Esophagus muscularis mucosa (tissue), 4 donors: ENCODE data around the gene RPS21. TPM values are rescaled to one million over a fixed set of nuclear protein-coding genes. Genes with fewer than 3 reads are reported as not detected.

ENCODE experiments used
- DNase-seq: peaks from one replicate; pipeline ENCODE4 v3.0.0-alpha.2; 2017; ENCODE audit errors: extremely low spot score
- H3K27ac ChIP-seq, 4 donors: fragments of 200-600 bp; sonication (generic); replicated peaks in 1 of 4; 1 replicate in 3 of 4; 2 replicates in 1 of 4; pipeline ENCODE4 v1.5.1; 2016 to 2019; ENCODE audit warnings: mild to moderate bottlenecking in 1 of 4
- H3K27me3 ChIP-seq, 4 donors: fragments of 200-600 bp; sonication (generic); one replicate each; pipeline versions ENCODE4 v1.5.1 to v1.6.0; 2016 to 2019
- H3K36me3 ChIP-seq, 4 donors: fragments of 200-600 bp; sonication (generic); one replicate each; pipeline ENCODE4 v1.5.1; 2016 to 2019
- H3K4me1 ChIP-seq, 4 donors: fragments of 200-600 bp; sonication (generic); one replicate each; pipeline ENCODE4 v1.5.1; 2016 to 2019
- H3K4me3 ChIP-seq, 4 donors: fragments of 200-600 bp; sonication (generic); 1 replicate in 2 of 4; 2 replicates in 2 of 4; pipeline ENCODE4 v1.5.1; 2016 to 2019; ENCODE audit warnings: mild to moderate bottlenecking in 4 of 4, moderate library complexity in 1 of 4
- H3K9me3 ChIP-seq, 4 donors: fragments of 200-600 bp; sonication (generic); 1 replicate in 3 of 4; 2 replicates in 1 of 4; pipeline ENCODE4 v1.5.1; 2016 to 2019
- EP300 ChIP-seq: sonication (generic); formaldehyde crosslinking; IDR thresholded peaks from one replicate; pipeline ENCODE4 v1.6.1; 2017; ENCODE audit warnings: antibody characterized with exemption
- POLR2A ChIP-seq: fragments of 450-650 bp; IDR thresholded peaks from one replicate; pipeline ENCODE4 v1.6.1; 2017; ENCODE audit warnings: antibody characterized with exemption, moderate library complexity, mild to moderate bottlenecking, low read depth
- POLR2AphosphoS5 ChIP-seq, 2 donors: sonication (generic); formaldehyde crosslinking; IDR thresholded peaks; one replicate each; pipeline ENCODE4 v1.6.1; 2017; ENCODE audit warnings: antibody characterized with exemption in 2 of 2
- WGBS: methylation state at CpG from one replicate; pipeline ENCODE4 v1.1.5; 2018; 5-methylcytosine and 5-hydroxymethylcytosine counted together
- intact Hi-C: fragments of 100-400 bp; cut with DNase I; formaldehyde crosslinking; loops from one replicate; pipeline ENCODE4 v1.15.1; 2023
- total RNA-seq, 4 donors: library from RNA; depleted of rRNA; stranded (reverse); fragments of >200 nt; gene quantifications; one replicate each; pipeline versions ENCODE4 v1.1.0 to v1.2.1, GENCODE V29; 2016
- TF ChIP-seq, protein P1 (sequence below), 3 experiments: fragments of 200-600 bp in 2 of 3; fragments of 450-650 bp in 1 of 3; sonication (generic) in 2 of 3; IDR thresholded peaks; one replicate each; pipeline ENCODE4 v1.5.1; 2017 to 2019; ENCODE audit warnings: antibody characterized with exemption in 3 of 3, mild to moderate bottlenecking in 2 of 3, moderate library complexity in 1 of 3

The RPS21 gene
- total RNA-seq, 4 donors from 2014 or later, result 581 to 2,787 (median 1,391) TPM

- WGBS, result 90% methylated on average over 23 of the region's 44 CpGs
- H3K4me1 ChIP-seq, result peaks cover 11 to 17% (median 12%) of the 10 kb centered on the region in 4 donors
- intact Hi-C loops, result no loop called here
- no peak overlapping the region for H3K27ac ChIP-seq
- no peaks in the 10 kb centered on the region for H3K9me3 ChIP-seq
- no peak for DNase-seq
- H3K36me3 ChIP-seq, result peaks cover 3 to 85% (median 82%) of the 10 kb centered on the region in 4 donors
- H3K27me3 ChIP-seq, result no peaks in the 10 kb centered on the region
- no peak for TF ChIP-seq POLR2AphosphoS5 (IDR thresholded peaks at IDR 0.05)
- no peak for TF ChIP-seq EP300
- TF ChIP-seq, protein P1, sequence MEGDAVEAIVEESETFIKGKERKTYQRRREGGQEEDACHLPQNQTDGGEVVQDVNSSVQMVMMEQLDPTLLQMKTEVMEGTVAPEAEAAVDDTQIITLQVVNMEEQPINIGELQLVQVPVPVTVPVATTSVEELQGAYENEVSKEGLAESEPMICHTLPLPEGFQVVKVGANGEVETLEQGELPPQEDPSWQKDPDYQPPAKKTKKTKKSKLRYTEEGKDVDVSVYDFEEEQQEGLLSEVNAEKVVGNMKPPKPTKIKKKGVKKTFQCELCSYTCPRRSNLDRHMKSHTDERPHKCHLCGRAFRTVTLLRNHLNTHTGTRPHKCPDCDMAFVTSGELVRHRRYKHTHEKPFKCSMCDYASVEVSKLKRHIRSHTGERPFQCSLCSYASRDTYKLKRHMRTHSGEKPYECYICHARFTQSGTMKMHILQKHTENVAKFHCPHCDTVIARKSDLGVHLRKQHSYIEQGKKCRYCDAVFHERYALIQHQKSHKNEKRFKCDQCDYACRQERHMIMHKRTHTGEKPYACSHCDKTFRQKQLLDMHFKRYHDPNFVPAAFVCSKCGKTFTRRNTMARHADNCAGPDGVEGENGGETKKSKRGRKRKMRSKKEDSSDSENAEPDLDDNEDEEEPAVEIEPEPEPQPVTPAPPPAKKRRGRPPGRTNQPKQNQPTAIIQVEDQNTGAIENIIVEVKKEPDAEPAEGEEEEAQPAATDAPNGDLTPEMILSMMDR (IDR thresholded peaks at IDR 0.05), result no peak
- no peak for TF ChIP-seq POLR2A
- no peak overlapping the region for H3K4me3 ChIP-seq
These were observed 4.5 kb downstream of the RPS21 start for GRCh38 chr20:62391165-62392076.

GRCh38 chr20:62392077-62392418 is 5.1 kb downstream of the RPS21 start:
- H3K9me3 ChIP-seq, result no peaks in the 10 kb centered on the region
- intact Hi-C loops, result no loop called here
- H3K4me1 ChIP-seq, result peaks cover 11 to 17% (median 11%) of the 10 kb centered on the region in 4 donors
- H3K36me3 ChIP-seq, result peaks cover 3 to 89% (median 82%) of the 10 kb centered on the region in 4 donors
- TF ChIP-seq, protein P1 (IDR thresholded peaks at IDR 0.05), result no peak
- TF ChIP-seq POLR2A (no peak), POLR2AphosphoS5 (IDR thresholded peaks at IDR 0.05) (no peak), EP300 (no peak)
- no peak overlapping the region for H3K4me3 ChIP-seq
- 93% methylated on average over 9 of the region's 10 CpGs for WGBS
- H3K27me3 ChIP-seq, result no peaks in the 10 kb centered on the region
- no peak for DNase-seq
- H3K27ac ChIP-seq, result no peak overlapping the region

GRCh38 chr20:62392621-62393334 is 5.9 kb downstream of the RPS21 start:
- intact Hi-C loops, result no loop called here
- no peak for DNase-seq
- Histone ChIP-seq H3K36me3 (peaks cover 3 to 88% (median 82%) of the 10 kb centered on the region in 4 donors), H3K4me3 (no peak overlapping the region), H3K27me3 (no peaks in the 10 kb centered on the region), H3K9me3 (no peaks in the 10 kb centered on the region), H3K4me1 (peaks cover 5 to 11% (median 6%) of the 10 kb centered on the region in 4 donors), H3K27ac (no peak overlapping the region)
- 90% methylated on average over 4 of the region's 21 CpGs for WGBS
- no peak for TF ChIP-seq EP300
- TF ChIP-seq POLR2A, result no peak
- TF ChIP-seq, protein P1 (IDR thresholded peaks at IDR 0.05), result no peak
- TF ChIP-seq POLR2AphosphoS5 (IDR thresholded peaks at IDR 0.05), result no peak

DNA sequence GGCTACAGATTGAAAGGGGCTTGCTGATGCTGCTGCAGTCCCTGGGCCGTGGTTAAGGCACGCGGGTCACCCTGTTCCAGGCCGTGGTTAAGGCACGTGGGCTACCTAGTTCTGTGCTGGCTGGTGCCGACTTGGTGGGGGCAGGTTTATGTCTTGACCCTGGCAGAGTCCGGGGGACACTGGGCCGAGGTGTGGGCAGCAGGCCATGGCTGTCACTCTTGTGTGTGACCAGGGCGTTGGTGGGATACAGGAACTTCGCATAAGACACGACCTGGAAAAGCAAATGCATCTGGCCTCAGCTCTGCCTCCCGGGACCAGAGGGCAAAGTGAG is 6.4 kb downstream of the RPS21 start:
- H3K27me3 ChIP-seq, result no peaks in the 10 kb centered on the region
- peaks cover 0 to 6% (median under 1%) of the 10 kb centered on the region in 4 donors for H3K4me1 ChIP-seq
- H3K36me3 ChIP-seq, result peaks cover 3 to 83% (median 79%) of the 10 kb centered on the region in 4 donors
- H3K27ac ChIP-seq, result no peak overlapping the region
- no peak for TF ChIP-seq POLR2AphosphoS5 (IDR thresholded peaks at IDR 0.05)
- TF ChIP-seq, protein P1 (IDR thresholded peaks at IDR 0.05), result no peak
- intact Hi-C loops, result no loop called here
- no peak for DNase-seq
- H3K9me3 ChIP-seq, result no peaks in the 10 kb centered on the region
- no peak overlapping the region for H3K4me3 ChIP-seq
- 69% methylated on average over 5 of the region's 12 CpGs for WGBS
